OCI-LY3 (cell line): ENCODE measurements around the gene ILF2.

Experiments
- EZH2phosphoT487 ChIP-seq: fragments of 200-600 bp; shearing (Covaris generic); IDR thresholded peaks from 2 replicates; pipeline ENCODE4 v1.6.1; 2018; ENCODE audit warnings: antibody characterized with exemption, mixed run types, low read depth
- TF ChIP-seq, protein P1 (sequence below): fragments of 200-600, 300-600 bp; sonication (generic); IDR thresholded peaks from 2 replicates; pipeline ENCODE4 v1.5.1; 2014; ENCODE audit warnings: antibody characterized with exemption, low read length, low read depth

DNA sequence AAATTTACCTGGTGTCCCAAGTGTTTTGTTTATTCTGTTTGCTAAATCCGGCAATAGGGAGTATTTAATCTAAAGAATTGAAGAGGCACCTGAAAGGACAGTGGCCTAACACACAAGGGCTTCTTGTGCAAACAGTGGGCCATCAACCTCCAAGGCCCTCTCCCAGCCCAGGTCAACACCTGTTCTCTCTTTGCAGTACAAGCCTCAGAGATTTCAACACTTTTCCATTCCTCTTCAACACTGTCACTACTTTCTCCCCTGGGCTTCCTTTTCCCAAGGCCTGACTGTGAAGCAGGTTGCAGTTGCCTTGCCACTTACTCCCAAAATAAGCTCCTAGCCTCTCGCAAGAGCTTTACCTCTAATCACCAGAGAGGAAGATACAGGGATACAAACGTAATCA lies 15.5 kb downstream of the ILF2 start:
- TF ChIP-seq, protein P1, sequence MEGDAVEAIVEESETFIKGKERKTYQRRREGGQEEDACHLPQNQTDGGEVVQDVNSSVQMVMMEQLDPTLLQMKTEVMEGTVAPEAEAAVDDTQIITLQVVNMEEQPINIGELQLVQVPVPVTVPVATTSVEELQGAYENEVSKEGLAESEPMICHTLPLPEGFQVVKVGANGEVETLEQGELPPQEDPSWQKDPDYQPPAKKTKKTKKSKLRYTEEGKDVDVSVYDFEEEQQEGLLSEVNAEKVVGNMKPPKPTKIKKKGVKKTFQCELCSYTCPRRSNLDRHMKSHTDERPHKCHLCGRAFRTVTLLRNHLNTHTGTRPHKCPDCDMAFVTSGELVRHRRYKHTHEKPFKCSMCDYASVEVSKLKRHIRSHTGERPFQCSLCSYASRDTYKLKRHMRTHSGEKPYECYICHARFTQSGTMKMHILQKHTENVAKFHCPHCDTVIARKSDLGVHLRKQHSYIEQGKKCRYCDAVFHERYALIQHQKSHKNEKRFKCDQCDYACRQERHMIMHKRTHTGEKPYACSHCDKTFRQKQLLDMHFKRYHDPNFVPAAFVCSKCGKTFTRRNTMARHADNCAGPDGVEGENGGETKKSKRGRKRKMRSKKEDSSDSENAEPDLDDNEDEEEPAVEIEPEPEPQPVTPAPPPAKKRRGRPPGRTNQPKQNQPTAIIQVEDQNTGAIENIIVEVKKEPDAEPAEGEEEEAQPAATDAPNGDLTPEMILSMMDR = no peak
- no peak for TF ChIP-seq EZH2phosphoT487
